ENCODE results near the gene MUL1. TPM values are rescaled to one million over a fixed set of nuclear protein-coding genes. Genes with fewer than 3 reads are reported as not detected.
A peak's percentile ranks its signal among the peaks of the same experiment; 100 is the strongest.

Gene MUL1
- 21.9 and 22.8 TPM in 2 replicates for total RNA-seq (2021)
- percentile 81 among the genes with signal in this experiment for Bru-seq, nascent RNA
- BruChase-seq, experiment 1, labeled RNA remaining after a 2-hour chase: percentile 83 among the genes with signal in this experiment
- percentile 82 among the genes with signal in this experiment for BruChase-seq, experiment 2, labeled RNA remaining after a 6-hour chase
- long read RNA-seq, transcript MUL1-201 (4 exons, 2,438 nt): major isoform, 76 of 83 reads
- long read RNA-seq, partial matches to known transcripts: 3 of 83 reads
- long read RNA-seq, other reads (novel, unspliced or antisense): 4 of 83 reads

GRCh38 chr1:20507564-20508410 is at the start of gene MUL1:
MUL1 (minus strand) TSS chr1:20508151; CDS start chr1:20508024, 127 bp downstream.
- Histone ChIP-seq H3K27me3 (ENCODE audit: insufficient read depth, low read depth) (no peaks in the 10 kb centered on the region), H3K36me3 (ENCODE audit: low read depth) (no peaks in the 10 kb centered on the region), H3K9me3 (ENCODE audit: insufficient read depth, low read depth) (no peaks in the 10 kb centered on the region), H4K20me1 (ENCODE audit: insufficient read depth) (no peaks in the 10 kb centered on the region), H3F3A (ENCODE audit: insufficient read depth, low read depth) (peaks cover 18% of the 10 kb centered on the region; the same call in 1 of the 2 replicates), H3K27ac (peak within 1 kb of the TSS; percentile 61), H3K4me3 (peak within 1 kb of the TSS; percentile 94), H3K4me1 (replicated peaks; ENCODE audit: insufficient read depth) (peaks cover 20% of the 10 kb centered on the region), H3K9me2 (ENCODE audit: insufficient read depth) (no peaks in the 10 kb centered on the region; the same call in 1 of the 2 replicates), H3K4me2 (peak within 1 kb of the TSS; percentile 85), H3K79me2 (ENCODE audit: low read depth) (peaks cover 40% of the 10 kb centered on the region), H2AFZ (peak within 1 kb of the TSS; percentile 90)
- TSS peak; percentile 73 for BruUV-seq (replicated peaks)
- DNase-seq: peak; percentile 81 to 91
- intact Hi-C loops (cut with micrococcal nuclease; ENCODE audit: unreplicated experiment): no loop called here
- ChIA-PET POLR2A (ENCODE audit: unreplicated experiment) (interaction anchor here (0.8 kb wide), 1 partner anchor 126 kb away, joined by 6 read pairs; no protein-coding TSS in a partner anchor), CTCF (no interaction called here)
- TF ChIP-seq EZH2 (IDR thresholded peaks at IDR 0.05; ENCODE audit: low read depth) (no peak), CTCF (conservative IDR thresholded peaks at IDR 0.05) (no peak)

GRCh38 chr1:20555758-20556120 is 47.8 kb upstream of the MUL1 start:
- H3K36me3 ChIP-seq (ENCODE audit: low read depth): no peaks in the 10 kb centered on the region
- POLR2A ChIA-PET (ENCODE audit: unreplicated experiment): no interaction called here
- no peaks in the 10 kb centered on the region for H3K9me3 ChIP-seq (ENCODE audit: insufficient read depth, low read depth)
- intact Hi-C loops (cut with micrococcal nuclease; ENCODE audit: unreplicated experiment): no loop called here
- CTCF ChIA-PET: interaction anchor here (0.6 kb wide), 1 partner anchor 42 kb away, joined by 6 read pairs; no protein-coding TSS in a partner anchor
- H3K4me2 ChIP-seq: no peak overlapping the region
- no peaks in the 10 kb centered on the region for H3K4me1 ChIP-seq (replicated peaks; ENCODE audit: insufficient read depth)
- H3K79me2 ChIP-seq (ENCODE audit: low read depth): no peaks in the 10 kb centered on the region
- H2AFZ ChIP-seq: no peak overlapping the region
- TF ChIP-seq CTCF (conservative IDR thresholded peaks at IDR 0.05) (no peak), EZH2 (IDR thresholded peaks at IDR 0.05; ENCODE audit: low read depth) (no peak)
- DNase-seq: no peak
- no peak overlapping the region for H3K4me3 ChIP-seq
- no peaks in the 10 kb centered on the region for H3F3A ChIP-seq (ENCODE audit: insufficient read depth, low read depth)
- no peaks in the 10 kb centered on the region for H4K20me1 ChIP-seq (ENCODE audit: insufficient read depth)
- H3K27me3 ChIP-seq (ENCODE audit: insufficient read depth, low read depth): no peaks in the 10 kb centered on the region
- BruUV-seq (replicated peaks): no TSS peak
- no peak overlapping the region for H3K27ac ChIP-seq
- no peaks in the 10 kb centered on the region for H3K9me2 ChIP-seq (ENCODE audit: insufficient read depth)

- BruUV-seq (replicated peaks): no TSS peak
- H4K20me1 ChIP-seq (ENCODE audit: insufficient read depth): no peaks in the 10 kb centered on the region
- H3F3A ChIP-seq (ENCODE audit: insufficient read depth, low read depth): no peaks in the 10 kb centered on the region
- CTCF ChIA-PET: interaction anchor here (0.6 kb wide), 1 partner anchor 42 kb away, joined by 6 read pairs; no protein-coding TSS in a partner anchor
- intact Hi-C loops (cut with micrococcal nuclease; ENCODE audit: unreplicated experiment): no loop called here
- H3K4me1 ChIP-seq (replicated peaks; ENCODE audit: insufficient read depth): no peaks in the 10 kb centered on the region
- no peak for TF ChIP-seq CTCF (conservative IDR thresholded peaks at IDR 0.05)
- H3K79me2 ChIP-seq (ENCODE audit: low read depth): no peaks in the 10 kb centered on the region
- no peak overlapping the region for H3K4me2 ChIP-seq
- no peaks in the 10 kb centered on the region for H3K36me3 ChIP-seq (ENCODE audit: low read depth)
- no peaks in the 10 kb centered on the region for H3K9me2 ChIP-seq (ENCODE audit: insufficient read depth)
- no peak overlapping the region for H3K27ac ChIP-seq
- H3K9me3 ChIP-seq (ENCODE audit: insufficient read depth, low read depth): no peaks in the 10 kb centered on the region
- H3K27me3 ChIP-seq (ENCODE audit: insufficient read depth, low read depth): no peaks in the 10 kb centered on the region
- H3K4me3 ChIP-seq: no peak overlapping the region
- DNase-seq: no peak
- H2AFZ ChIP-seq: no peak overlapping the region
- POLR2A ChIA-PET (ENCODE audit: unreplicated experiment): no interaction called here
Observed at GRCh38 chr1:20555025-20555757, 47.2 kb upstream of the MUL1 start.
